Measurements from ENCODE around the gene PXDN. TPM values are rescaled to one million over a fixed set of nuclear protein-coding genes. Genes with fewer than 3 reads are reported as not detected.

The PXDN gene
- total RNA-seq, 1 donor from 2014 or later = 27.5 TPM

- peak; percentile 61 for DNase-seq (ENCODE audit: low spot score)
- intact Hi-C loops (cut with DNase I) = no loop called here
Measured at GRCh38 chr2:1678609-1679008, 65.7 kb downstream of the PXDN start.

GRCh38 chr2:1677821-1678165 is 66.5 kb downstream of the PXDN start:
- peak; percentile 53 for DNase-seq (ENCODE audit: low spot score)
- intact Hi-C loops (cut with DNase I) = no loop called here

- intact Hi-C loops (cut with DNase I) = no loop called here
- DNase-seq (ENCODE audit: low spot score) = peak; percentile 73
Measured at GRCh38 chr2:1676913-1677820, 67.1 kb downstream of the PXDN start.

GRCh38 chr2:1676091-1676912 is 68.0 kb downstream of the PXDN start:
- DNase-seq (ENCODE audit: low spot score) = peak; percentile 65
- intact Hi-C loops (cut with DNase I) = no loop called here

- peak; percentile 76 for DNase-seq (ENCODE audit: low spot score)
- intact Hi-C loops (cut with DNase I) = no loop called here
Measured at GRCh38 chr2:1675633-1676032, 68.7 kb downstream of the PXDN start.

DNA sequence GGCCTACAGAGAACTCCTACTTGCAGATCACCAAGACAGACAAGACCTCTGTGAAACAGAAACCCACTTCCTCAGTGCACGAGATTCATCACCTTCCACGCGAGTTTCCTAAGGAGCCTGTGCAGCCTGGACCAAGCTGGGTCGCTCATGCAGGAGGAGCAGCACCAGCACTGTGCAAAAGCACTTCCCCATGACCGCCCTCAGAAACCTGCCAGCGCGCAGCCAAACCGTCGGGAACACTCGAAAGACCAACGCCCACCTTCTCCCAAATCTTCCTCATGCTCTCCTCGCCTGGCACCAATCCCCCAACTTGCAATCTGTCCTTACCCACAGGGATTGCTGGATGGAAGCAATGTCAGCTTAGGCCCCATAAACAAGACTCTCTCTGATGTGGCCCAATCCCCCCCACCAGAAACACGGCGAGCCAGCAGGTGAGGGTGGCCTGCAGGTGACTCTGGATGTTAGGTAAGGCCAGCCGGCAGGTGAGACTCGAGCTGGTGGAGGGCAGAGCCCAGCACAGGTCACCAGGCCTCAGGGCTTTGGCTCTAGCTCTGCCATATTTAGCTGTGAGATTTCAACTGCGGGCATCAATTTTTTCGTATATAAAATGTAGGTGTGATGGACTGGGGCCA is 69.4 kb downstream of the PXDN start:
- intact Hi-C loops (cut with DNase I) = no loop called here
- peak; percentile 38 for DNase-seq (ENCODE audit: low spot score)

DNA sequence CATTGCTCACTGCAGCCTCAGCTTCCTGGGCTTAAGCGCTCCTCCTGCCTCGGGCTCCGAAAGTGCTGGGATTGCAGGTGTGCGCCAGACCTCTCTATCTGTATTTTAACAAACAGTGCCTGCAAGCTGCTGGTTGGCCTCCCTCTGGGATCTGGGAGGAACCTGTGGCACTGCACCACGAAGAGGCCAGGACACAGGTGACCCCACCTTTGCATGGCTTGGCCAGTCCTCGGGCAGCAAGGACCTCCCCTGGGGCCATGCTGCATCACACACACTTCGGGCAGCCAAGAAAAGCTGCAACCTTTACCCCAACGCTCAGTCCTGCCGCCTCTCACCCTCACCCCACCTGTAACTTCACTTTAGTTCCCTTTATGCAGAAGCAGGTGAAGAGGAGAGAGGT is 70.0 kb downstream of the PXDN start:
- intact Hi-C loops (cut with DNase I) = no loop called here
- DNase-seq (ENCODE audit: low spot score) = peak; percentile 62

- DNase-seq (ENCODE audit: low spot score) = no peak
- intact Hi-C loops (cut with DNase I) = no loop called here
Measured at GRCh38 chr2:1673160-1673944, 71.0 kb downstream of the PXDN start.

DNA sequence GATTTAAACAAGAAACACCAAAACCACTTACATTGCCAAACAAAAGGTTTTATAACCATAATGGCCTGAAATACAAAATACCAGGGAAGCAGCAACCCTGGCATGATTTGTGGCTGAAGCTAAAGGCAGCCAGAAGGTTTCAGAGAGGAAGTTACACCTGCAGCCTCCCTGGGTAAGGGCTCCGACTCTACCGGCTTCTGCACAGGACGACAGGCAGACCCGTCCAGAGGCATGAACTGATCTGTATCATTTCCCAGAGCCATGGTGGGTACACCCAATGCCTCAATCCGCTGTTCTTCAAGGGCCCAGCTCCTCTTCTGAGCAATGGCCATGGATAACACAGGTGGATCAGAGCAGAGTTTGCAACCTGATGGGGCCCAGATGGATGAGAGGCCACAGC is 71.6 kb downstream of the PXDN start:
- intact Hi-C loops (cut with DNase I) = no loop called here
- no peak for DNase-seq (ENCODE audit: low spot score)

DNA sequence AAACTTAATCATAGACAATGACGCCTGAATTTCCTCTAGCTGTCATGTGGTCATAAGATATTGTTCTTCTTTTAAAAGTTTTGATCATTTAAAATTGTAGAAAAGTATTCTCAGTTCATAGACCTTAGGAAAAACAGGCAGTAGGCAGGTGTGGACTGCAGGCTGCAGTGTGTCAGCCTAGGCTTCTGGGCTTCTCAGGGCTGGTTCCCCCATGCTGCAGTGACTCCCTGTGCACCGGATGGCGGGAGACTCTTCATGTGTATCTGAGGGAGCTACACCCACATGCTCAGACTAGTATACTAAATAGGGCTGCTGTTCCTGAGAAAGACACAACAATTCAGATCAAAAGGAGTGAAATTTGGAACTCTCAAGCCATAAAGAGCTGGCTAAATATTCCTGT is 72.4 kb downstream of the PXDN start:
- no peak for DNase-seq (ENCODE audit: low spot score)
- intact Hi-C loops (cut with DNase I) = no loop called here

- peak; percentile 68 for DNase-seq (ENCODE audit: low spot score)
- intact Hi-C loops (cut with DNase I) = no loop called here
Measured at GRCh38 chr2:1670636-1671035, 73.7 kb downstream of the PXDN start.

DNA sequence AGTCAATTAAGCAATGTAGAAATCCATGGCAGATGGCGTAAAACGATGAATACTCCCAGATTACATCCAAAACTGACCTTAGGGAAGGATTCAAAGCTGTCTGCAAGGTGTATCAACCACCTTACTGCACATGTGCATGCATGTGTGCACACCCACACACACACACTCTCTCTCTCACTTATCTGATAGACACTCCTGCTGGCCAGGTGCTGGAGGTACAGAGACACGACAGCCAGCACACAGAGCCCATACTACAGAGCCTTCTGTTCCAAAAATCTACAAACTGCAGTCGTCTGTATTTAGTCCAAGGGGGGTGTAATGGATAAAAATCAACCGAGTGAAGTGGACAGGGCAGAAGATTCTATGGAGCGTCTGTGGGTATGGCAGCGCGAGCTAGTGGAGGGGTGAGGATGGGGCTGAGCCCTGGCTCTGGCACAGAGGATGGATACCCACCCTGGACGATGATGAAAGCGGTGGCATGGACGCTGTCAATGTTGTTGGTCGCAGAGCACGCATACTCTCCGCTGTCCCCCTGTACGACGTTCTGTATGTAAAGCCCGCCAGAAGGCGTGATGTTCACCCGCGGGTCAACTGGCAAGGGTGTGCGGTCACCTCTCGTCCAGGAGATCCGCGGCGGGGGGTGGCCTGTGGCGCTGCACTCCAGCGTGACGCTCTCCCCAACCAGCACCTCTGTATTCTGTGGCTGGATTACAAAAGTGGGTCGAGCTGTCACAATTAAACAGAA is 78.4 kb downstream of the PXDN start:
- intact Hi-C loops (cut with DNase I) = no loop called here
- DNase-seq (ENCODE audit: low spot score) = peak; percentile 44

- DNase-seq (ENCODE audit: low spot score) = peak; percentile 39
- intact Hi-C loops (cut with DNase I) = no loop called here
Measured at GRCh38 chr2:1664698-1665097, 79.6 kb downstream of the PXDN start.

DNA sequence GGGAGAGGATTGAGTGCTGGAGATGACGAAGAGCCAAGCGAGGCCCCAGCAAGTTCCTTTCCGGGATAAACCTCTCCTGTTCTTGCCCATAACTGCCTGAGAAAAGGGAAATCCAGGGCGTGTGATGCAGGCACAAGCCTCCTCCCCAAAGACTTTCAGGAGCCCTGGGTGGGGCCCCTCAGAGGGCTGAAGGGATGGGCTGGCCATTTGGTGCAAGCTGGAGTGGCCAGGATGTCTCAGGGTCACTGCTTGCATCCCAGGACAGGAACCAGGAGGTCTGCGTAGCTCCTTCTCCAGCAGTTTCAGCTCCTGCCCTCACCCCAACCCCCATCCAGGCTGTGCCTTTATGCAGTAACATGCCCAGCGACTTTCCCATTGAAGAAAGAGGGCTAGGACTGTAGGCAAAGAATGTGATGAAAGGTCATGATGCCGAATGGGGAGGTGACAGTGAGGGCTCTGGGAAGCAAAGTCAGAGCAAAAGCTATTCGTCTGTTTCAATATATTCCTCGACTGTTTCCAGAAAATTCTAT is 80.2 kb downstream of the PXDN start:
- intact Hi-C loops (cut with DNase I) = no loop called here
- DNase-seq (ENCODE audit: low spot score) = peak; percentile 66

DNA sequence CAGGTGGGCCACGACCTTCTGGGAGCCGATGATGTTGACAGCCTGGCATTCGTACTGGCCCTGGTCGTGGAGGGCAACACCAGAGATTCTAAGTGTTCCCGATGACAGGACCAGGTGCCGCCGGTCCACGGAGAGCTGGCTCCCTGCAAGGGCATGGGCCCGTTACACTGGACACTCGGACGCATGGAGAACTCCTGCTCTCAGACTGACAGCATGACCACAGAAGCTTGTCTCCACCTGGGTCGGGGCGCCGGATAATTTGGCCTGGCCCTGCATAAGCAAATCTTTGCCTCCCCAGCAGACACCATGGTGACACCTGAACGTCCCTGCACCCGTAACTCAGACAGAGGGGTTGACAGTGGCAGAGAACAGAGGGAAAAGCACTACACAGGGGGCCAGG is 80.7 kb downstream of the PXDN start:
- DNase-seq (ENCODE audit: low spot score) = peak; percentile 41
- intact Hi-C loops (cut with DNase I) = no loop called here

- intact Hi-C loops (cut with DNase I) = no loop called here
- peak; percentile 63 for DNase-seq (ENCODE audit: low spot score)
Measured at GRCh38 chr2:1662606-1663180, 81.6 kb downstream of the PXDN start.

DNA sequence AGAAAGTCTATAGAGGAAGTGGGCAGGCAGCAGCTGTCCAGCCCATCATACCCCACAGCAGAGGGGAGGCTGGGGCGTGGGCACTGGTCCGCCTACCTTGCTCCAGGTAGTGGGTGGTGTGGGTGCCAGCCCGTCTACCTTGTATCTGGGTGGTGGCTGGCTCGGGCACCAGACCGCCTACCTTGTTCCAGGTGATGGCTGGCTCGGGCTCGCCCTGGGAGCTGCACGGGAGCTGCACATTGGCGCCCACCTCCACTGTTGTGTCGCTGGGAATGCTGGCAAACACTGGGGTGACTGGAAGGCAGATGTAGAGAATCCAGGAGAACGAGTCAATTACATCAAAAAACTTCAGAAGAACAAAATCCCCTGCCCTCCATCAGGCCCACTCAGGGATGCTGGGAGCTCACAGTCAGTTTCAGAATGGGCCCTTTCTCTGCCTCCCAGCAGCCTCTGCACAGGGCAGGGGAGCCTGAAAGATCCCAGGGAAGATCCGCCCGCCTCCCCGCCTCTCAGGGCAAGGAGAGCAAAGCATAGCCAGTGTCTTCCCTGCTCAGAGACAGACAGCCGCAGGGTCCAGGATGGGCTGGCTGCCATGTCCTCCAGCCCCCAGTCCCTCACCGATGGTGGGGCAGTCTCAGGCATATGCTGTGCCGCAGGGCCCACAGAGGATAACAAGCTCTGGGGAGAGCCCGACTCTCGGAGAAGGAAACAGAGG is 82.3 kb downstream of the PXDN start:
- intact Hi-C loops (cut with DNase I) = no loop called here
- peak; percentile 53 for DNase-seq (ENCODE audit: low spot score)
